Measurements from ENCODE around the gene GRIK1.

Gene GRIK1

GRCh38 chr21:29499734-29500343 is 440.0 kb downstream of the GRIK1 start:
- Histone ChIP-seq H3K9me3 (replicated peaks in 1 of 2; ENCODE audit: control insufficient read depth in 2 of 2, insufficient read depth in 1 of 2, low read depth in 1 of 2, low read length in 2 of 2) (no peaks in the 10 kb centered on the region), H2BK5ac (ENCODE audit: low read length) (no peak overlapping the region), H3K9ac (ENCODE audit: low read depth, low read length, poor library complexity) (no peak overlapping the region), H2AFZ (ENCODE audit: low read length) (no peak overlapping the region), H3K4me3 (ENCODE audit: low read length in 2 of 2) (no peak overlapping the region), H3K14ac (ENCODE audit: low read length) (no peak overlapping the region), H3K36me3 (replicated peaks in 1 of 2; ENCODE audit: control insufficient read depth in 2 of 2, insufficient read depth in 2 of 2, low read length in 2 of 2) (no peaks in the 10 kb centered on the region), H4K91ac (ENCODE audit: low read depth, low read length, poor library complexity) (no peak overlapping the region), H3K23ac (ENCODE audit: low read depth, low read length, poor library complexity) (no peak overlapping the region), H2AK5ac (ENCODE audit: low read depth, low read length) (no peak overlapping the region), H3K27ac (replicated peaks; ENCODE audit: low read length) (no peak overlapping the region), H3K18ac (ENCODE audit: low read length) (no peak overlapping the region), H3K27me3 (ENCODE audit: control insufficient read depth in 3 of 3, insufficient read depth in 3 of 3, low read depth in 1 of 3, low read length in 3 of 3) (no peaks in the 10 kb centered on the region), H2BK120ac (ENCODE audit: low read depth, low read length) (no peak overlapping the region), H3K4me2 (ENCODE audit: insufficient read depth, low read length, poor library complexity, severe bottlenecking) (no peak overlapping the region), H3K4ac (ENCODE audit: low read length) (no peak overlapping the region), H3K79me1 (ENCODE audit: low read depth, low read length) (no peaks in the 10 kb centered on the region), H3K4me1 (ENCODE audit: control insufficient read depth in 2 of 2, insufficient read depth in 1 of 2, low read depth in 1 of 2, low read length in 2 of 2) (no peaks in the 10 kb centered on the region), H2BK12ac (ENCODE audit: low read length) (no peak overlapping the region), H2BK15ac (ENCODE audit: low read length) (no peak overlapping the region), H4K8ac (ENCODE audit: low read depth, low read length) (no peak overlapping the region)
- WGBS, 2 donors (ENCODE audit: extremely low coverage in 2 of 2, insufficient read length in 2 of 2, insufficient replicate concordance in 1 of 2), result no CpG with 5 or more reads among the region's 10 CpGs
- no peak for DNase-seq (ENCODE audit: low spot score)

GRCh38 chr21:29499229-29499628 is 440.6 kb downstream of the GRIK1 start:
- no peaks in the 10 kb centered on the region for H3K4me1 ChIP-seq (ENCODE audit: control insufficient read depth in 2 of 2, insufficient read depth in 1 of 2, low read depth in 1 of 2, low read length in 2 of 2)
- no peak overlapping the region for H3K9ac ChIP-seq (ENCODE audit: low read depth, low read length, poor library complexity)
- H3K36me3 ChIP-seq (replicated peaks in 1 of 2; ENCODE audit: control insufficient read depth in 2 of 2, insufficient read depth in 2 of 2, low read length in 2 of 2), result no peaks in the 10 kb centered on the region
- DNase-seq (ENCODE audit: low spot score), result no peak
- no peak overlapping the region for H4K91ac ChIP-seq (ENCODE audit: low read depth, low read length, poor library complexity)
- H2BK12ac ChIP-seq (ENCODE audit: low read length), result no peak overlapping the region
- H3K79me1 ChIP-seq (ENCODE audit: low read depth, low read length), result no peaks in the 10 kb centered on the region
- H3K23ac ChIP-seq (ENCODE audit: low read depth, low read length, poor library complexity), result no peak overlapping the region
- WGBS, 2 donors (ENCODE audit: extremely low coverage in 2 of 2, insufficient read length in 2 of 2, insufficient replicate concordance in 1 of 2), result no CpG with 5 or more reads among the region's 4 CpGs
- H3K9me3 ChIP-seq (replicated peaks in 1 of 2; ENCODE audit: control insufficient read depth in 2 of 2, insufficient read depth in 1 of 2, low read depth in 1 of 2, low read length in 2 of 2), result no peaks in the 10 kb centered on the region
- no peaks in the 10 kb centered on the region for H3K27me3 ChIP-seq (ENCODE audit: control insufficient read depth in 3 of 3, insufficient read depth in 3 of 3, low read depth in 1 of 3, low read length in 3 of 3)
- no peak overlapping the region for H3K18ac ChIP-seq (ENCODE audit: low read length)
- H4K8ac ChIP-seq (ENCODE audit: low read depth, low read length), result no peak overlapping the region
- H2AFZ ChIP-seq (ENCODE audit: low read length), result no peak overlapping the region
- H2BK5ac ChIP-seq (ENCODE audit: low read length), result no peak overlapping the region
- H2AK5ac ChIP-seq (ENCODE audit: low read depth, low read length), result no peak overlapping the region
- no peak overlapping the region for H3K4me3 ChIP-seq (ENCODE audit: low read length in 2 of 2)
- H2BK120ac ChIP-seq (ENCODE audit: low read depth, low read length), result no peak overlapping the region
- no peak overlapping the region for H3K4ac ChIP-seq (ENCODE audit: low read length)
- no peak overlapping the region for H2BK15ac ChIP-seq (ENCODE audit: low read length)
- H3K14ac ChIP-seq (ENCODE audit: low read length), result no peak overlapping the region
- no peak overlapping the region for H3K27ac ChIP-seq (replicated peaks; ENCODE audit: low read length)
- no peak overlapping the region for H3K4me2 ChIP-seq (ENCODE audit: insufficient read depth, low read length, poor library complexity, severe bottlenecking)

DNA sequence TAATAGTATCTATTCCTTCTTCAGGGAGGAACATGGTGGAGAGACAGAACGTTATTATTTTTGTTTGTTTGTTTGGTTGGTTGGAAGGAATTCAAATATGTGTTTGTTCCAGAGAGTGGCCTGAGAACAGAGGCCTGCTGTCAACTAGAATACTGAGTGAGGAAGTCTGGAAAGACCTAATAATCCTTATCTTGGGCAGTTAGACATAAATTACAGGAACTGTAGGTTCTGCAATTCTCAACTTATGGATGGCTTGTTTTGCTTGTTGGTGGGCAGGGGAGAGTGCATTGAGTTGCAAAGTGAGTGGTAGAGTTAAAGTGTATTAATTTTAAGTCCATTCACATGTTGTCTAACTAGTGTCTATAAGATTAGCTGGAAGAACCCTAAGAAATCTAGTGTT is 443.5 kb downstream of the GRIK1 start:
- no peak overlapping the region for H3K18ac ChIP-seq (ENCODE audit: low read length)
- no peaks in the 10 kb centered on the region for H3K36me3 ChIP-seq (replicated peaks in 1 of 2; ENCODE audit: control insufficient read depth in 2 of 2, insufficient read depth in 2 of 2, low read length in 2 of 2)
- no CpG with 5 or more reads among the region's 1 CpG for WGBS, 2 donors (ENCODE audit: extremely low coverage in 2 of 2, insufficient read length in 2 of 2, insufficient replicate concordance in 1 of 2)

GRCh38 chr21:29490016-29490415 is 449.8 kb downstream of the GRIK1 start:
- Histone ChIP-seq H2BK5ac (ENCODE audit: low read length) (no peak overlapping the region), H3K9me3 (replicated peaks in 1 of 2; ENCODE audit: control insufficient read depth in 2 of 2, insufficient read depth in 1 of 2, low read depth in 1 of 2, low read length in 2 of 2) (no peaks in the 10 kb centered on the region), H3K4me1 (ENCODE audit: control insufficient read depth in 2 of 2, insufficient read depth in 1 of 2, low read depth in 1 of 2, low read length in 2 of 2) (peaks cover 0 to 11% of the 10 kb centered on the region in 2 donors), H2BK120ac (ENCODE audit: low read depth, low read length) (no peak overlapping the region), H2BK15ac (ENCODE audit: low read length) (no peak overlapping the region), H4K8ac (ENCODE audit: low read depth, low read length) (no peak overlapping the region), H3K4ac (ENCODE audit: low read length) (no peak overlapping the region), H3K4me3 (ENCODE audit: low read length in 2 of 2) (no peak overlapping the region), H3K4me2 (ENCODE audit: insufficient read depth, low read length, poor library complexity, severe bottlenecking) (no peak overlapping the region), H3K36me3 (replicated peaks in 1 of 2; ENCODE audit: control insufficient read depth in 2 of 2, insufficient read depth in 2 of 2, low read length in 2 of 2) (no peaks in the 10 kb centered on the region), H2AK5ac (ENCODE audit: low read depth, low read length) (no peak overlapping the region), H3K9ac (ENCODE audit: low read depth, low read length, poor library complexity) (no peak overlapping the region), H2AFZ (ENCODE audit: low read length) (no peak overlapping the region), H3K18ac (ENCODE audit: low read length) (no peak overlapping the region), H3K27ac (replicated peaks; ENCODE audit: low read length) (no peak overlapping the region), H3K14ac (ENCODE audit: low read length) (no peak overlapping the region), H3K79me1 (ENCODE audit: low read depth, low read length) (no peaks in the 10 kb centered on the region), H2BK12ac (ENCODE audit: low read length) (no peak overlapping the region), H4K91ac (ENCODE audit: low read depth, low read length, poor library complexity) (no peak overlapping the region), H3K23ac (ENCODE audit: low read depth, low read length, poor library complexity) (no peak overlapping the region), H3K27me3 (ENCODE audit: control insufficient read depth in 3 of 3, insufficient read depth in 3 of 3, low read depth in 1 of 3, low read length in 3 of 3) (no peaks in the 10 kb centered on the region)
- no peak for DNase-seq (ENCODE audit: low spot score)
- WGBS, 2 donors (ENCODE audit: extremely low coverage in 2 of 2, insufficient read length in 2 of 2, insufficient replicate concordance in 1 of 2), result no CpG with 5 or more reads among the region's 3 CpGs

More for the DNA sequence above, 443.5 kb downstream of the GRIK1 start:
- Histone ChIP-seq H3K23ac (ENCODE audit: low read depth, low read length, poor library complexity) (no peak overlapping the region), H2BK5ac (ENCODE audit: low read length) (no peak overlapping the region), H2BK15ac (ENCODE audit: low read length) (no peak overlapping the region), H3K4me2 (ENCODE audit: insufficient read depth, low read length, poor library complexity, severe bottlenecking) (no peak overlapping the region), H2BK120ac (ENCODE audit: low read depth, low read length) (no peak overlapping the region), H2BK12ac (ENCODE audit: low read length) (no peak overlapping the region), H4K91ac (ENCODE audit: low read depth, low read length, poor library complexity) (no peak overlapping the region), H4K8ac (ENCODE audit: low read depth, low read length) (no peak overlapping the region), H3K4me3 (ENCODE audit: low read length in 2 of 2) (no peak overlapping the region), H3K9ac (ENCODE audit: low read depth, low read length, poor library complexity) (no peak overlapping the region), H3K27me3 (ENCODE audit: control insufficient read depth in 3 of 3, insufficient read depth in 3 of 3, low read depth in 1 of 3, low read length in 3 of 3) (no peaks in the 10 kb centered on the region), H3K4me1 (ENCODE audit: control insufficient read depth in 2 of 2, insufficient read depth in 1 of 2, low read depth in 1 of 2, low read length in 2 of 2) (no peaks in the 10 kb centered on the region), H2AK5ac (ENCODE audit: low read depth, low read length) (no peak overlapping the region), H3K9me3 (replicated peaks in 1 of 2; ENCODE audit: control insufficient read depth in 2 of 2, insufficient read depth in 1 of 2, low read depth in 1 of 2, low read length in 2 of 2) (no peaks in the 10 kb centered on the region), H3K79me1 (ENCODE audit: low read depth, low read length) (no peaks in the 10 kb centered on the region), H3K4ac (ENCODE audit: low read length) (no peak overlapping the region), H3K14ac (ENCODE audit: low read length) (no peak overlapping the region), H3K27ac (replicated peaks; ENCODE audit: low read length) (no peak overlapping the region), H2AFZ (ENCODE audit: low read length) (no peak overlapping the region)
- no peak for DNase-seq (ENCODE audit: low spot score)

Data from neuronal stem cell (in vitro differentiated cells).